NT2/D1 (cell line): ENCODE data around the gene SH3PXD2A.

ENCODE experiments used
- YY1 ChIP-seq: IDR thresholded peaks from 2 replicates; pipeline ENCODE4 v1.6.1; 2011; ENCODE audit not compliant: insufficient read length, insufficient read depth
- ZNF274 ChIP-seq: IDR thresholded peaks from 2 replicates; pipeline ENCODE4 v1.6.1; 2011; ENCODE audit warnings: mild to moderate bottlenecking, low read depth, low read length

GRCh38 chr10:103571656-103571975 is 283.8 kb downstream of the SH3PXD2A start:
- TF ChIP-seq YY1, result no peak
- no peak for TF ChIP-seq ZNF274
